Measurements from ENCODE around the gene TGM3. TPM values are rescaled to one million over a fixed set of nuclear protein-coding genes. Genes with fewer than 3 reads are reported as not detected.

TGM3 gene
- total RNA-seq, 1 experiment from 2014 or later = not detected

DNA sequence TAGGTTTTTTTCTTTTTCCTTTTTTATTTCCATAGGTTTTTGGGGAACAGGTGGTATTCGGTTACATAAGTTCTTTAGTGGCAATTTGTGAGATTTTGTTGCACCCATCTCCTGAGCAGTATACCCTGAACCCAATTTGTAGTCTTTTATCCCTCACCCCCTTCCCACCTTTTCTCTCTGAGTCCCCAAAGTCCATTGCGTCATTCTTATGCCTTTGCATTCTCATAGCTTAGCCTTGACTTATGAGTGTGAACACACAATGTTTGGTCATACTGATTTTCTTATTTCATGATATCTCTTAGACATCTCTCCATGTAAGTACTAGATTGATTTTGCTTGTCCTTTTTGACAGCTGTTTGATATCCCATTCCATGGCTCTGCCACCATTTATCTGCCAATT, 27.2 kb downstream of the TGM3 start:
- H2AFZ ChIP-seq = no peak overlapping the region
- DNase-seq = no peak
- H3K4me3 ChIP-seq = no peak overlapping the region
- H3K27ac ChIP-seq = no peak overlapping the region
- no peaks in the 10 kb centered on the region for H3K79me2 ChIP-seq (ENCODE audit: low read depth)
- H4K20me1 ChIP-seq (ENCODE audit: insufficient read depth) = no peaks in the 10 kb centered on the region
- intact Hi-C loops (cut with micrococcal nuclease; ENCODE audit: unreplicated experiment) = no loop called here
- ChIA-PET POLR2A (ENCODE audit: unreplicated experiment) (interaction anchor here (0.7 kb wide), 1 partner anchor 113 kb away, joined by 6 read pairs; no protein-coding TSS in a partner anchor), CTCF (no interaction called here)
- H3K36me3 ChIP-seq (ENCODE audit: low read depth) = no peaks in the 10 kb centered on the region
- TF ChIP-seq, protein P1, sequence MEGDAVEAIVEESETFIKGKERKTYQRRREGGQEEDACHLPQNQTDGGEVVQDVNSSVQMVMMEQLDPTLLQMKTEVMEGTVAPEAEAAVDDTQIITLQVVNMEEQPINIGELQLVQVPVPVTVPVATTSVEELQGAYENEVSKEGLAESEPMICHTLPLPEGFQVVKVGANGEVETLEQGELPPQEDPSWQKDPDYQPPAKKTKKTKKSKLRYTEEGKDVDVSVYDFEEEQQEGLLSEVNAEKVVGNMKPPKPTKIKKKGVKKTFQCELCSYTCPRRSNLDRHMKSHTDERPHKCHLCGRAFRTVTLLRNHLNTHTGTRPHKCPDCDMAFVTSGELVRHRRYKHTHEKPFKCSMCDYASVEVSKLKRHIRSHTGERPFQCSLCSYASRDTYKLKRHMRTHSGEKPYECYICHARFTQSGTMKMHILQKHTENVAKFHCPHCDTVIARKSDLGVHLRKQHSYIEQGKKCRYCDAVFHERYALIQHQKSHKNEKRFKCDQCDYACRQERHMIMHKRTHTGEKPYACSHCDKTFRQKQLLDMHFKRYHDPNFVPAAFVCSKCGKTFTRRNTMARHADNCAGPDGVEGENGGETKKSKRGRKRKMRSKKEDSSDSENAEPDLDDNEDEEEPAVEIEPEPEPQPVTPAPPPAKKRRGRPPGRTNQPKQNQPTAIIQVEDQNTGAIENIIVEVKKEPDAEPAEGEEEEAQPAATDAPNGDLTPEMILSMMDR (conservative IDR thresholded peaks at IDR 0.05) = no peak
- TF ChIP-seq EZH2 (IDR thresholded peaks at IDR 0.05; ENCODE audit: low read depth) = no peak
- BruUV-seq (replicated peaks) = no TSS peak
- no peaks in the 10 kb centered on the region for H3K27me3 ChIP-seq (ENCODE audit: insufficient read depth, low read depth)
- H3K4me2 ChIP-seq = no peak overlapping the region
- no peaks in the 10 kb centered on the region for H3K9me2 ChIP-seq (ENCODE audit: insufficient read depth)
- H3K9me3 ChIP-seq (ENCODE audit: insufficient read depth, low read depth) = no peaks in the 10 kb centered on the region
- H3F3A ChIP-seq (ENCODE audit: insufficient read depth, low read depth) = no peaks in the 10 kb centered on the region
- H3K4me1 ChIP-seq (replicated peaks; ENCODE audit: insufficient read depth) = no peaks in the 10 kb centered on the region

DNA sequence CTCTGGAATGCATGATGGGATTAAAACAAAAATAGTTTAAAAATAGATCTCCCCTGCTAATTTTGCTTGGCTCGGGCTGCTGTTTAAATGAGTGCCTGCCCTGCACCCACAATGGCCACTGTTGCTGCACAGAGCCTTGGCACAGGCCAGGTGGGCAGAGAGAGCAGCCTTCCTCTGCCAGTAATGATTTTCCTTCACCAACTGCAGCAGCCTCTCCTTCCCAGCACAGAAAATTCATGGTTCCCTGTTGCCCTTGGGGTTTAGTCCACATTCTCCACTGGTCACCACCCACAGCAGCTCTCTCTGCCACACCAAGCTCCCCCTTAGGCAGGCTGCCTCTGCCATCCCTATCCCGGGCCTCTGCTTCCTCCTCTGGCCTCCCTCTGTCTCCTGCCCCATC, 30.2 kb downstream of the TGM3 start:
- Histone ChIP-seq H3K79me2 (ENCODE audit: low read depth) (no peaks in the 10 kb centered on the region), H3K4me2 (no peak overlapping the region), H3K27ac (no peak overlapping the region), H3K9me2 (ENCODE audit: insufficient read depth) (no peaks in the 10 kb centered on the region), H3K4me1 (replicated peaks; ENCODE audit: insufficient read depth) (peaks cover 13% of the 10 kb centered on the region), H3F3A (ENCODE audit: insufficient read depth, low read depth) (peaks cover 7% of the 10 kb centered on the region; the same call in 1 of the 2 replicates), H3K27me3 (ENCODE audit: insufficient read depth, low read depth) (no peaks in the 10 kb centered on the region), H3K4me3 (no peak overlapping the region), H3K9me3 (ENCODE audit: insufficient read depth, low read depth) (no peaks in the 10 kb centered on the region), H4K20me1 (ENCODE audit: insufficient read depth) (no peaks in the 10 kb centered on the region), H3K36me3 (ENCODE audit: low read depth) (no peaks in the 10 kb centered on the region), H2AFZ (no peak overlapping the region)
- no TSS peak for BruUV-seq (replicated peaks)
- TF ChIP-seq, protein P1 (conservative IDR thresholded peaks at IDR 0.05) = no peak
- TF ChIP-seq EZH2 (IDR thresholded peaks at IDR 0.05; ENCODE audit: low read depth) = no peak
- DNase-seq = no peak
- ChIA-PET POLR2A (ENCODE audit: unreplicated experiment) (no interaction called here), CTCF (no interaction called here)
- intact Hi-C loops (cut with micrococcal nuclease; ENCODE audit: unreplicated experiment) = no loop called here

DNA sequence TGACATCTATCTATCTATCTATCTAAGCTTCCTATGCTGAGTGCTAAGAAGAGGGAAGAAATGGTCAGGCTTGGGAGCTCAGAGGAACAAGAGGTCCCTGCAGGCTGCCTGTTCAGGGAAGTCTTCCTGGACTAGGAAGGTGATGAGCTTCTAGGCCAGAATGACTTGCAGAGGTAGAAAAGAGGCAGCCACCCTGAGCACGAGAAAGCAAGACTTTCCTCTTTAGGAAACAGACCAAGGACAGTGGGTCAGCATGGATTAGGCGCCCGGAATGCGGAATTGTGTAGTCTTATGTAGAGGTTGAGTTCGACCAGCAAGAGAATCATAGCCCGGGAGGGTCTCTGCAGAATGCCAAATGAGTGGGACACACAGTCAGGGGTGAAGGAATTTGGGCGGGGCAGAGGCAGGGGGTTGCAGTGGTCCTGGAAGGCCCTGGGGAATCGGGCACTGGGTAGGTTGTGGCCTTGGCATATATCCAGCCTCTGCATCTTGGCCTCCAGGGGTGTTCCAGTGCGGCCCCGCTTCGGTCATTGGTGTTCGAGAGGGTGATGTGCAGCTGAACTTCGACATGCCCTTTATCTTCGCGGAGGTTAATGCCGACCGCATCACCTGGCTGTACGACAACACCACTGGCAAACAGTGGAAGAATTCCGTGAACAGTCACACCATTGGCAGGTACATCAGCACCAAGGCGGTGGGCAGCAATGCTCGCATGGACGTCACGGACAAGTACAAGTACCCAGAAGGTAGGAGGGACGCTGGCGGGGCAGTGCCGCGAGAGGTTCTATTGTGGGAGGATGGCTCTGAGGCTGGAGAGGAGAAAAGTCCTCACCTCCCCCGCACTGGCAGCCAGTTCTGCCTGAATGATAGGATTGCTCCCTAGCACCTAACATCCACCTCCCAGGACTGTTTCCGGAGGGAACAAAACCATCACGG, 32.1 kb downstream of the TGM3 start:
- Histone ChIP-seq H3K27ac (no peak overlapping the region), H3K36me3 (ENCODE audit: low read depth) (no peaks in the 10 kb centered on the region), H3K9me3 (ENCODE audit: insufficient read depth, low read depth) (no peaks in the 10 kb centered on the region), H2AFZ (no peak overlapping the region), H3K4me2 (no peak overlapping the region), H3K27me3 (ENCODE audit: insufficient read depth, low read depth) (no peaks in the 10 kb centered on the region), H4K20me1 (ENCODE audit: insufficient read depth) (no peaks in the 10 kb centered on the region), H3K4me1 (replicated peaks; ENCODE audit: insufficient read depth) (peaks cover 13% of the 10 kb centered on the region), H3K79me2 (ENCODE audit: low read depth) (no peaks in the 10 kb centered on the region), H3K4me3 (no peak overlapping the region), H3F3A (ENCODE audit: insufficient read depth, low read depth) (peaks cover 7% of the 10 kb centered on the region; the same call in 1 of the 2 replicates), H3K9me2 (ENCODE audit: insufficient read depth) (no peaks in the 10 kb centered on the region)
- DNase-seq = no peak
- no TSS peak for BruUV-seq (replicated peaks)
- CTCF ChIA-PET = no interaction called here
- TF ChIP-seq EZH2 (IDR thresholded peaks at IDR 0.05; ENCODE audit: low read depth) = no peak
- TF ChIP-seq, protein P1 (conservative IDR thresholded peaks at IDR 0.05) = no peak
- POLR2A ChIA-PET (ENCODE audit: unreplicated experiment) = no interaction called here
- intact Hi-C loops (cut with micrococcal nuclease; ENCODE audit: unreplicated experiment) = no loop called here
